Gastrocnemius medialis (tissue), 4 donors: ENCODE measurements around the gene WNT11.

Experiments
- CTCF ChIP-seq, 5 experiments: fragments of 450-650 bp in 3 of 5; fragments of 200-600 bp in 2 of 5; sonication (generic) in 2 of 5; IDR thresholded peaks in 4 of 5; conservative IDR thresholded peaks in 1 of 5; 1 replicate in 4 of 5; 2 replicates in 1 of 5; pipeline ENCODE4 v1.5.1; 2016 to 2019; ENCODE audit warnings: antibody characterized with exemption in 5 of 5, mild to moderate bottlenecking in 3 of 5, moderate library complexity in 3 of 5
- POLR2A ChIP-seq, 2 donors: fragments of 450-650 bp; IDR thresholded peaks; one replicate each; pipeline ENCODE4 v1.6.1; 2017; ENCODE audit warnings: antibody characterized with exemption in 2 of 2, mild to moderate bottlenecking in 2 of 2, moderate library complexity in 2 of 2

- TF ChIP-seq CTCF (IDR thresholded peaks at IDR 0.05 in 4 of 5, conservative IDR thresholded peaks at IDR 0.05 in 1 of 5): no peak
- no peak for TF ChIP-seq POLR2A (IDR thresholded peaks at IDR 0.05)
Observed at GRCh38 chr11:76203937-76204336, 2.4 kb downstream of the WNT11 start.
